ENCODE measurements around the gene SLC16A10.

The SLC16A10 gene

GRCh38 chr6:111211411-111212030 lies 124.2 kb downstream of the SLC16A10 start:
- no peaks in the 10 kb centered on the region for H3K27me3 ChIP-seq (ENCODE audit: insufficient read depth, low read depth, severe bottlenecking)
- no peaks in the 10 kb centered on the region for H3K36me3 ChIP-seq
- no peak for DNase-seq
- H3K4me3 ChIP-seq (ENCODE audit: low read depth, low read length) = no peak overlapping the region
- TF ChIP-seq CTCF (IDR thresholded peaks at IDR 0.05; ENCODE audit: low read depth, low read length) = no peak
- no peak overlapping the region for H3K27ac ChIP-seq
- no peaks in the 10 kb centered on the region for H3K9me3 ChIP-seq (ENCODE audit: severe bottlenecking)

- no peak for TF ChIP-seq CTCF (IDR thresholded peaks at IDR 0.05; ENCODE audit: low read depth, low read length)
- no peak for DNase-seq
- Histone ChIP-seq H3K36me3 (no peaks in the 10 kb centered on the region), H3K4me3 (ENCODE audit: low read depth, low read length) (no peak overlapping the region), H3K9me3 (ENCODE audit: severe bottlenecking) (no peaks in the 10 kb centered on the region), H3K27ac (no peak overlapping the region), H3K27me3 (ENCODE audit: insufficient read depth, low read depth, severe bottlenecking) (no peaks in the 10 kb centered on the region)
Observed at GRCh38 chr6:111212625-111213024, 125.3 kb downstream of the SLC16A10 start.

GRCh38 chr6:111215131-111215530 lies 127.8 kb downstream of the SLC16A10 start:
- H3K4me3 ChIP-seq (ENCODE audit: low read depth, low read length) = no peak overlapping the region
- no peak overlapping the region for H3K27ac ChIP-seq
- DNase-seq = no peak
- H3K36me3 ChIP-seq = no peaks in the 10 kb centered on the region
- no peaks in the 10 kb centered on the region for H3K27me3 ChIP-seq (ENCODE audit: insufficient read depth, low read depth, severe bottlenecking)
- TF ChIP-seq CTCF (IDR thresholded peaks at IDR 0.05; ENCODE audit: low read depth, low read length) = no peak
- no peaks in the 10 kb centered on the region for H3K9me3 ChIP-seq (ENCODE audit: severe bottlenecking)

- no peak for DNase-seq
- TF ChIP-seq CTCF (IDR thresholded peaks at IDR 0.05; ENCODE audit: low read depth, low read length) = no peak
- H3K9me3 ChIP-seq (ENCODE audit: severe bottlenecking) = no peaks in the 10 kb centered on the region
- H3K4me3 ChIP-seq (ENCODE audit: low read depth, low read length) = no peak overlapping the region
- H3K36me3 ChIP-seq = no peaks in the 10 kb centered on the region
- no peak overlapping the region for H3K27ac ChIP-seq
- H3K27me3 ChIP-seq (ENCODE audit: insufficient read depth, low read depth, severe bottlenecking) = no peaks in the 10 kb centered on the region
Observed at GRCh38 chr6:111219785-111220184, 132.5 kb downstream of the SLC16A10 start.

- no peak overlapping the region for H3K4me3 ChIP-seq (ENCODE audit: low read depth, low read length)
- no peaks in the 10 kb centered on the region for H3K36me3 ChIP-seq
- H3K27ac ChIP-seq = no peak overlapping the region
- TF ChIP-seq CTCF (IDR thresholded peaks at IDR 0.05; ENCODE audit: low read depth, low read length) = no peak
- no peaks in the 10 kb centered on the region for H3K9me3 ChIP-seq (ENCODE audit: severe bottlenecking)
- H3K27me3 ChIP-seq (ENCODE audit: insufficient read depth, low read depth, severe bottlenecking) = no peaks in the 10 kb centered on the region
- DNase-seq = no peak
Observed at GRCh38 chr6:111220383-111221031, 133.2 kb downstream of the SLC16A10 start.

GRCh38 chr6:111221804-111222203 lies 134.5 kb downstream of the SLC16A10 start:
- no peak for DNase-seq
- H3K4me3 ChIP-seq (ENCODE audit: low read depth, low read length) = no peak overlapping the region
- TF ChIP-seq CTCF (IDR thresholded peaks at IDR 0.05; ENCODE audit: low read depth, low read length) = no peak
- no peaks in the 10 kb centered on the region for H3K9me3 ChIP-seq (ENCODE audit: severe bottlenecking)
- no peak overlapping the region for H3K27ac ChIP-seq
- H3K27me3 ChIP-seq (ENCODE audit: insufficient read depth, low read depth, severe bottlenecking) = no peaks in the 10 kb centered on the region
- H3K36me3 ChIP-seq = no peaks in the 10 kb centered on the region

Data from WERI-Rb-1 (cell line).